ENCODE results near the gene KRT84.

KRT84 gene

GRCh38 chr12:52356031-52356761 is 29.3 kb downstream of the KRT84 start:
- Histone ChIP-seq H3K27me3 (ENCODE audit: control insufficient read depth, insufficient read depth, low read length) (peaks cover 54% of the 10 kb centered on the region), H3K4me3 (ENCODE audit: low read length) (no peak overlapping the region), H3K9ac (ENCODE audit: low read depth, low read length) (no peak overlapping the region), H3K4me2 (ENCODE audit: low read length) (no peak overlapping the region), H3K36me3 (ENCODE audit: insufficient read depth, low read length) (no peaks in the 10 kb centered on the region), H3K4me1 (ENCODE audit: control insufficient read depth, insufficient read depth, low read length) (no peaks in the 10 kb centered on the region), H3K9me3 (replicated peaks; ENCODE audit: low read length) (no peaks in the 10 kb centered on the region)

DNA sequence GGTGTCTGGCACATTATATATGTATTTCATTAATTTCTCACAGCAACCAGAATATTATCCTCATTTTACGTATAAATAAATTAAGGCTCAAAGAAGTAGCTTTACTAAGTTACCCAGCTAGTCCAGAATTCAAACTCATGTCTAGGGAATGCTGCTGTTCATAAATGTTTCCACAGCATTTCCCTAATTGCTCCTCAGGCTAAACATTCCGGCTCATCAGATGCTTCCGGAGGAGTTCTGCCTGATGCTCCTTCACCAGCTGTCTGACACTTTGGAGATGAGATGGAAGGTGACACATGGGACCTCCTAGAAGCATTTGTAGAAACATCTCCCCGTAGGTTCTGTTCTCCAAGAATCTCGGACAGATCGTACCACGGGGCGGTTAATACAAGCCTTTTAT is 30.3 kb downstream of the KRT84 start:
- H3K27me3 ChIP-seq (ENCODE audit: control insufficient read depth, insufficient read depth, low read length), result peaks cover 62% of the 10 kb centered on the region
- no peaks in the 10 kb centered on the region for H3K4me1 ChIP-seq (ENCODE audit: control insufficient read depth, insufficient read depth, low read length)

DNA sequence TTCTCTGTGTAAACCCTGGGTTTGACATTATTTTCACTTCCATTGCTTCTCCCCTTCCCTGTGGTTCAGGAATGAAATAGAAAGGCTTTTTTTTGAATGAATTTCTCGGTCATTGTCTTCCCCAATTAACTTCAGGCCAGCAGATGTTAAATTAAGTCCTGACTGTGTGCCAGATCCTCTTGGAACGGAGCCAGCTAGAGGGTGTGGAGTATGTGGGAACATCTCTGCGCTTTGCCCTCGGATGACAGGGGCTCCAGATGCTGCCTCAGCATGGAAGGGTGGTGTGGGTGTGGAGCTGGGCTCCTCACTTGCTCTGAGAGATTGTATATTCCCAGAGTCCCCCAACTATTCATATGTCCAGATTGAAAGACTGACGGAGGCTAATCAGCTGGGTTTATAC is 31.3 kb downstream of the KRT84 start:
- no peaks in the 10 kb centered on the region for H3K36me3 ChIP-seq (ENCODE audit: insufficient read depth, low read length)
- H3K4me2 ChIP-seq (ENCODE audit: low read length), result no peak overlapping the region
- no peaks in the 10 kb centered on the region for H3K9me3 ChIP-seq (replicated peaks; ENCODE audit: low read length)
- no peaks in the 10 kb centered on the region for H3K4me1 ChIP-seq (ENCODE audit: control insufficient read depth, insufficient read depth, low read length)
- no peak overlapping the region for H3K9ac ChIP-seq (ENCODE audit: low read depth, low read length)
- H3K27me3 ChIP-seq (ENCODE audit: control insufficient read depth, insufficient read depth, low read length), result peaks cover 66% of the 10 kb centered on the region
- no peak overlapping the region for H3K4me3 ChIP-seq (ENCODE audit: low read length)

More for the DNA sequence above, 30.3 kb downstream of the KRT84 start:
- no peak overlapping the region for H3K4me3 ChIP-seq (ENCODE audit: low read length)
- H3K4me2 ChIP-seq (ENCODE audit: low read length), result no peak overlapping the region
- no peaks in the 10 kb centered on the region for H3K36me3 ChIP-seq (ENCODE audit: insufficient read depth, low read length)
- no peaks in the 10 kb centered on the region for H3K9me3 ChIP-seq (replicated peaks; ENCODE audit: low read length)
- H3K9ac ChIP-seq (ENCODE audit: low read depth, low read length), result no peak overlapping the region

GRCh38 chr12:52353766-52354165 is 31.7 kb downstream of the KRT84 start:
- Histone ChIP-seq H3K36me3 (ENCODE audit: insufficient read depth, low read length) (no peaks in the 10 kb centered on the region), H3K9ac (ENCODE audit: low read depth, low read length) (no peak overlapping the region), H3K27me3 (ENCODE audit: control insufficient read depth, insufficient read depth, low read length) (peaks cover 68% of the 10 kb centered on the region), H3K4me3 (ENCODE audit: low read length) (no peak overlapping the region), H3K4me2 (ENCODE audit: low read length) (no peak overlapping the region), H3K4me1 (ENCODE audit: control insufficient read depth, insufficient read depth, low read length) (no peaks in the 10 kb centered on the region), H3K9me3 (replicated peaks; ENCODE audit: low read length) (no peaks in the 10 kb centered on the region)

DNA sequence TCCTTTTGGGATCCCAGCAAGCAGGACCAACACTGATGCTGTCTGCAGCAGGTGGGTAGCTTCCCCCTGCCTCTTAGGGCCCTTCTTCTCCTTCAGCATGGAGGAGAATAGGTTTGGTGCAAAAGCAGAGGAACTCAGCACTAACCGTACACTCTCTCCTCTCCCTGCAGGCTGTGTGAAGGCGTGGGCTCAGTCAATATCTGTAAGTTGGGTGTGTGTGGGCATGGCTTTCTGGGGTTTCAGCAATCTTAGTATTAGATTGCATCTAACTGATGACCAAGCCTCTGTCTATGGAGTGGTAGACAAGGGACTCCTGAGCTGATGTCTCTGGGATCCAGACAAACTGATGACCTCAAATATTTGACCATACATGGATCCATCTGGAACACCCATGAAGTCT is 32.5 kb downstream of the KRT84 start:
- Histone ChIP-seq H3K27me3 (ENCODE audit: control insufficient read depth, insufficient read depth, low read length) (peaks cover 76% of the 10 kb centered on the region), H3K4me3 (ENCODE audit: low read length) (no peak overlapping the region), H3K4me2 (ENCODE audit: low read length) (no peak overlapping the region), H3K36me3 (ENCODE audit: insufficient read depth, low read length) (no peaks in the 10 kb centered on the region), H3K9me3 (replicated peaks; ENCODE audit: low read length) (no peaks in the 10 kb centered on the region), H3K4me1 (ENCODE audit: control insufficient read depth, insufficient read depth, low read length) (no peaks in the 10 kb centered on the region), H3K9ac (ENCODE audit: low read depth, low read length) (no peak overlapping the region)

DNA sequence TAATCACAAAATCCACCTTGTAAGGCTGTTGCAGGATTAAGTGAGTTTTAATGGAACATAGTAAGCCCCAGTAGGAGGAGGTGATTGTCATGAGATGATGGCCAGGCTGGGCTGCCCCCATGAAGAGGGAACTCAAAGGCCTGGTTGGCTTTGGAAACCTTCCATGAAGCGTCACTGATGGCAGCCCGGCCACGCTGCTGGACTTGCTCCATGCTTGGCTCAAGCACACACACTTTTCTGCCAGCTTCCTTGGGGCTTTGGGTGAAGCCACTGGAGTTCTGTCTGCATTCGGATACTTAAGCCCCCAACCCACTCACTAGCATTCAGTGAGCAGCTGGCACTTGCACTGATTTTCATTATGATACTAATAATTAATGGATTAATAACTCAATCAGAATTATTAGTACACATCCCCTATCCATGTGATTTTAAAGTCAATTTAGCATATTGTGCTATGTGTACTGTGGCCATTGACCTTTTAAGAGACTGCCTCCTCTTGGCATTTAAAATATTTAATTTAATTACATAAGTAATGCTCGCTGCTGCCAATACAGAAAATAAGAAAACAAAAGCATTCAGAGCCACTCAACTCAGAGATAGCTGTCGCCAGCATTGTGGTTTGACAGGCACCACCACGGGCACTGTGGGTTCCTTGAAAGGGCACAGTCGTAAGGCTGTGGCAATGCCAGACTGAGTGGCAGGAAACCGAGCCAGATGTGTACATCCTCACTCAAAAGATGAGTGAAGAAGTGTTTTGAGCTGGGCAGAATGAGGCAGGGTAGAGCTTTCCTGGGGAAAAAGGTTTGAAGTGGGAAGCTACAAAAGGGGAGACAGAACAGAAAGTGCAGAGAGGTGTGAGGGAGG is 34.0 kb downstream of the KRT84 start:
- no peaks in the 10 kb centered on the region for H3K4me1 ChIP-seq (ENCODE audit: control insufficient read depth, insufficient read depth, low read length)
- H3K9me3 ChIP-seq (replicated peaks; ENCODE audit: low read length), result no peaks in the 10 kb centered on the region
- peaks cover 84% of the 10 kb centered on the region for H3K27me3 ChIP-seq (ENCODE audit: control insufficient read depth, insufficient read depth, low read length)
- no peak overlapping the region for H3K4me2 ChIP-seq (ENCODE audit: low read length)
- no peaks in the 10 kb centered on the region for H3K36me3 ChIP-seq (ENCODE audit: insufficient read depth, low read length)
- no peak overlapping the region for H3K9ac ChIP-seq (ENCODE audit: low read depth, low read length)
- no peak overlapping the region for H3K4me3 ChIP-seq (ENCODE audit: low read length)

DNA sequence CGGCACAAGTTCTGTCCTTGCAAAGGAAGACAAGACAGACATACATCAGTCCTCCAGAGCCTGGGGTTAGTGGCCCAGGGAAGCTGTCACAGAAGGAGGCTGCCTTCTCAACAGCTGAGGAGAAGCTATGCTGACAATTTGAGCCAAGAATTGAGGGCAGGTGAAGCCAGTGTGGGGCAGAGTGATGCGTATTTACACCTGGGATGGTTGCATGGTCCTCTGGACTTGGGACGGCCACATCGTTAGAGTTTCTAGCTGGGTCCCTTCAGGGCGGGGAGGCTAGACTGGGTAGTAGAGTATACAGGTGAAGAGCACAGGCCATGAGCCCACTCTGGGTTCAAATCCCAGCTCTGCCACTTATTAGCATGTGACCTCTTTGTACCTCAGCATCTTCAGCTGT is 34.7 kb downstream of the KRT84 start:
- Histone ChIP-seq H3K4me2 (ENCODE audit: low read length) (no peak overlapping the region), H3K9ac (ENCODE audit: low read depth, low read length) (no peak overlapping the region), H3K27me3 (ENCODE audit: control insufficient read depth, insufficient read depth, low read length) (peaks cover 89% of the 10 kb centered on the region), H3K36me3 (ENCODE audit: insufficient read depth, low read length) (no peaks in the 10 kb centered on the region), H3K9me3 (replicated peaks; ENCODE audit: low read length) (no peaks in the 10 kb centered on the region), H3K4me3 (ENCODE audit: low read length) (no peak overlapping the region), H3K4me1 (ENCODE audit: control insufficient read depth, insufficient read depth, low read length) (no peaks in the 10 kb centered on the region)

GRCh38 chr12:52350021-52350620 is 35.3 kb downstream of the KRT84 start:
- H3K4me2 ChIP-seq (ENCODE audit: low read length), result no peak overlapping the region
- no peak overlapping the region for H3K4me3 ChIP-seq (ENCODE audit: low read length)
- H3K27me3 ChIP-seq (ENCODE audit: control insufficient read depth, insufficient read depth, low read length), result peaks cover 84% of the 10 kb centered on the region
- H3K36me3 ChIP-seq (ENCODE audit: insufficient read depth, low read length), result no peaks in the 10 kb centered on the region
- no peaks in the 10 kb centered on the region for H3K4me1 ChIP-seq (ENCODE audit: control insufficient read depth, insufficient read depth, low read length)
- H3K9ac ChIP-seq (ENCODE audit: low read depth, low read length), result no peak overlapping the region
- no peaks in the 10 kb centered on the region for H3K9me3 ChIP-seq (replicated peaks; ENCODE audit: low read length)

DNA sequence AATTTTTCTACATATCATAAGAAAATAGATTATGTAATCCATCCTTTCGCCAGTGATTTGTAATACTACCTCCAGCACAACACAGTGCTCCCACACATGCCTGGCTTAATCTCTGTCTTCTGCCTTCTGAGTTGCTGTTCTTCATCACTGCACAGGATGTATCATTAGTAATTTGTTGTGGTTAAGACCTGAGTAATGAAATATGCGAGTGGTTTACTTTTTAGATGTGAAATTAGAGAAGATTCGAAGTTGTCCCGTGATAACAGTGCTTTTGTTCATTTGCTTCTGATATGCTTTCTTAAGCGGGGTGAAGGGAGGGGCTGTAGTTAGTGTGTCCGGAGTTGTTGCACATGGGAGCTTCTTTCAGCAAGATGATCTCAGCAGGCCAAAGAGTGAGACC is 36.3 kb downstream of the KRT84 start:
- Histone ChIP-seq H3K4me1 (ENCODE audit: control insufficient read depth, insufficient read depth, low read length) (no peaks in the 10 kb centered on the region), H3K9me3 (replicated peaks; ENCODE audit: low read length) (no peaks in the 10 kb centered on the region), H3K9ac (ENCODE audit: low read depth, low read length) (no peak overlapping the region), H3K36me3 (ENCODE audit: insufficient read depth, low read length) (no peaks in the 10 kb centered on the region), H3K4me3 (ENCODE audit: low read length) (no peak overlapping the region), H3K27me3 (ENCODE audit: control insufficient read depth, insufficient read depth, low read length) (peaks cover 83% of the 10 kb centered on the region), H3K4me2 (ENCODE audit: low read length) (no peak overlapping the region)

GRCh38 chr12:52347551-52348510 is 37.6 kb downstream of the KRT84 start:
- Histone ChIP-seq H3K4me3 (ENCODE audit: low read length) (no peak overlapping the region), H3K27me3 (ENCODE audit: control insufficient read depth, insufficient read depth, low read length) (peaks cover 81% of the 10 kb centered on the region), H3K4me1 (ENCODE audit: control insufficient read depth, insufficient read depth, low read length) (no peaks in the 10 kb centered on the region), H3K9me3 (replicated peaks; ENCODE audit: low read length) (peaks cover 6% of the 10 kb centered on the region), H3K36me3 (ENCODE audit: insufficient read depth, low read length) (no peaks in the 10 kb centered on the region), H3K9ac (ENCODE audit: low read depth, low read length) (no peak overlapping the region), H3K4me2 (ENCODE audit: low read length) (no peak overlapping the region)

DNA sequence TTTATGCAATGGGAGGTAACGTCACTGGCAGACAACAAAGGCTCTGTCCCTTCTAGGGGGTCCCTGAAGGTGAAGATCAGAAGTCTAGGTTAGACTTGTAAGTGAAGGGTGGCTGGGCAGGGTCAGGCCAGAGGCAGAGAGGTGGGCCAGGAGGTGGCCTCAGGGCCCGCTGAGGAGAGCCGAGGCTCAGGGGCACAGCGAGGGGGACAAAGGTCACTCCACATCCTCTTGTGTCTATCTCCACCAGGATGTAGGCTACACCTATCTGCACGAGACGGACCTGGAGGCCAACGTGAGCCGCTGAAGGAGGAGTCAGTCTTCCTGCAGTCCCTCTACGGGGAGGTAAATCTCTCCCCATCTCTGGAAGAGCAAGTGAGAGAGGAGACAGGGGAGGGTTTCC is 38.4 kb downstream of the KRT84 start:
- no peak overlapping the region for H3K4me2 ChIP-seq (ENCODE audit: low read length)
- H3K9me3 ChIP-seq (replicated peaks; ENCODE audit: low read length), result peaks cover 6% of the 10 kb centered on the region
- H3K36me3 ChIP-seq (ENCODE audit: insufficient read depth, low read length), result no peaks in the 10 kb centered on the region
- H3K4me3 ChIP-seq (ENCODE audit: low read length), result no peak overlapping the region
- no peak overlapping the region for H3K9ac ChIP-seq (ENCODE audit: low read depth, low read length)
- no peaks in the 10 kb centered on the region for H3K4me1 ChIP-seq (ENCODE audit: control insufficient read depth, insufficient read depth, low read length)
- peaks cover 82% of the 10 kb centered on the region for H3K27me3 ChIP-seq (ENCODE audit: control insufficient read depth, insufficient read depth, low read length)

Data from skeletal muscle satellite cell (primary cell).